ENCODE measurements around the gene PMEPA1. TPM values are rescaled to one million over a fixed set of nuclear protein-coding genes. Genes with fewer than 3 reads are reported as not detected.

The PMEPA1 gene
- total and polyA plus RNA-seq, 10 of the 15 experiments (the other 5 are each of a cell fraction or from before 2014, with no cell fraction given): 0.02 to 0.10 (median 0.04) TPM; not detected in 3

DNA sequence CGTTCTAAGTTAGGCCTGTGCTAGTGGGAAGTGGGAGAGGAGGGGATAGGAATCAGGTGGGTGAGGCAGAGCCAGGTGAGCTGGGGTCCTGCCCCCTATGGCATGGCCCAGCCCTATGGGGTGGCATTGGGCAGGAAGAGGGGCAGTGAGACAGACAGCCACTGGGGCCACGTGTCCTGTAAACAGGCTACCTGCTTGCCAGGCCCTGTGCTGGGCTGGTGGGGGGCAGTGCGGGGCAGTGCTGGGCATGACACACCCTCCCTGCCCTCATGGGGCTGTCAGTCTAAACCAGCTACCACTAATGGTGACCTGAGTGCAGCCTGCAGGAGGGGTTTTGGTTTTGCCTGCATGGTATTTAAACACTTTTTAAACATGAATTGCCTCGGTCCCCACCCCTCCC lies 10.1 kb upstream of the PMEPA1 start (continued):
- TF ChIP-seq SMC3 (IDR thresholded peaks at IDR 0.05; ENCODE audit: borderline replicate concordance, low read length): no peak
- TF ChIP-seq IRF4 (IDR thresholded peaks at IDR 0.05; ENCODE audit: low read depth, low read length): no peak
- no peak for TF ChIP-seq ATF2 (IDR thresholded peaks at IDR 0.05; ENCODE audit: low read length)
- TF ChIP-seq, protein P1, sequence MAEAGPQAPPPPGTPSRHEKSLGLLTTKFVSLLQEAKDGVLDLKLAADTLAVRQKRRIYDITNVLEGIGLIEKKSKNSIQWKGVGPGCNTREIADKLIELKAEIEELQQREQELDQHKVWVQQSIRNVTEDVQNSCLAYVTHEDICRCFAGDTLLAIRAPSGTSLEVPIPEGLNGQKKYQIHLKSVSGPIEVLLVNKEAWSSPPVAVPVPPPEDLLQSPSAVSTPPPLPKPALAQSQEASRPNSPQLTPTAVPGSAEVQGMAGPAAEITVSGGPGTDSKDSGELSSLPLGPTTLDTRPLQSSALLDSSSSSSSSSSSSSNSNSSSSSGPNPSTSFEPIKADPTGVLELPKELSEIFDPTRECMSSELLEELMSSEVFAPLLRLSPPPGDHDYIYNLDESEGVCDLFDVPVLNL (IDR thresholded peaks at IDR 0.05; ENCODE audit: low read depth, low read length): no peak
- TF ChIP-seq POLR2AphosphoS2 (IDR thresholded peaks at IDR 0.05; ENCODE audit: low read depth, low read length): no peak
- TF ChIP-seq SMAD5 (IDR thresholded peaks at IDR 0.05; ENCODE audit: low read depth): no peak
- no peak for TF ChIP-seq PRDM15 (CRISPR knock-in tag; IDR thresholded peaks at IDR 0.05)
